ENCODE data around the gene PLCH1.

- TF ChIP-seq, protein P1, sequence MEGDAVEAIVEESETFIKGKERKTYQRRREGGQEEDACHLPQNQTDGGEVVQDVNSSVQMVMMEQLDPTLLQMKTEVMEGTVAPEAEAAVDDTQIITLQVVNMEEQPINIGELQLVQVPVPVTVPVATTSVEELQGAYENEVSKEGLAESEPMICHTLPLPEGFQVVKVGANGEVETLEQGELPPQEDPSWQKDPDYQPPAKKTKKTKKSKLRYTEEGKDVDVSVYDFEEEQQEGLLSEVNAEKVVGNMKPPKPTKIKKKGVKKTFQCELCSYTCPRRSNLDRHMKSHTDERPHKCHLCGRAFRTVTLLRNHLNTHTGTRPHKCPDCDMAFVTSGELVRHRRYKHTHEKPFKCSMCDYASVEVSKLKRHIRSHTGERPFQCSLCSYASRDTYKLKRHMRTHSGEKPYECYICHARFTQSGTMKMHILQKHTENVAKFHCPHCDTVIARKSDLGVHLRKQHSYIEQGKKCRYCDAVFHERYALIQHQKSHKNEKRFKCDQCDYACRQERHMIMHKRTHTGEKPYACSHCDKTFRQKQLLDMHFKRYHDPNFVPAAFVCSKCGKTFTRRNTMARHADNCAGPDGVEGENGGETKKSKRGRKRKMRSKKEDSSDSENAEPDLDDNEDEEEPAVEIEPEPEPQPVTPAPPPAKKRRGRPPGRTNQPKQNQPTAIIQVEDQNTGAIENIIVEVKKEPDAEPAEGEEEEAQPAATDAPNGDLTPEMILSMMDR (IDR thresholded peaks at IDR 0.05) = no peak
- TF ChIP-seq ZFX (IDR thresholded peaks at IDR 0.05; ENCODE audit: borderline replicate concordance) = no peak
Observed at GRCh38 chr3:155629056-155629455, 115.8 kb downstream of the PLCH1 start.

Data from 22Rv1 (cell line).